Measurements from ENCODE around the gene GTPBP1.

GTPBP1 gene

GRCh38 chr22:38770257-38770949, 64.7 kb downstream of the GTPBP1 start:
- no peak for TF ChIP-seq CTCF (IDR thresholded peaks at IDR 0.05; ENCODE audit: low read depth, low read length)
- TF ChIP-seq MYC (IDR thresholded peaks at IDR 0.05; ENCODE audit: low read depth, low read length), result no peak
- TF ChIP-seq MAX (IDR thresholded peaks at IDR 0.05; ENCODE audit: low read depth, low read length), result no peak
- TF ChIP-seq POLR2A (IDR thresholded peaks at IDR 0.05; ENCODE audit: extremely low read depth, insufficient read length), result no peak
- H3K4me3 ChIP-seq (ENCODE audit: low read depth, low read length), result no peak overlapping the region
- no peak for DNase-seq (ENCODE audit: low read depth)

GRCh38 chr22:38772623-38772873, 66.8 kb downstream of the GTPBP1 start:
- no peak overlapping the region for H3K4me3 ChIP-seq (ENCODE audit: low read depth, low read length)
- no peak for TF ChIP-seq CTCF (IDR thresholded peaks at IDR 0.05; ENCODE audit: low read depth, low read length)
- no peak for TF ChIP-seq POLR2A (IDR thresholded peaks at IDR 0.05; ENCODE audit: extremely low read depth, insufficient read length)
- no peak for TF ChIP-seq MYC (IDR thresholded peaks at IDR 0.05; ENCODE audit: low read depth, low read length)
- no peak for TF ChIP-seq MAX (IDR thresholded peaks at IDR 0.05; ENCODE audit: low read depth, low read length)
- no peak for DNase-seq (ENCODE audit: low read depth)

- no peak overlapping the region for H3K4me3 ChIP-seq (ENCODE audit: low read depth, low read length)
- TF ChIP-seq POLR2A (IDR thresholded peaks at IDR 0.05; ENCODE audit: extremely low read depth, insufficient read length), result no peak
- no peak for TF ChIP-seq MYC (IDR thresholded peaks at IDR 0.05; ENCODE audit: low read depth, low read length)
- DNase-seq (ENCODE audit: low read depth), result no peak
Measured at GRCh38 chr22:38773363-38773946, 67.7 kb downstream of the GTPBP1 start.

GRCh38 chr22:38774496-38775166, 68.9 kb downstream of the GTPBP1 start:
- TF ChIP-seq MAX (IDR thresholded peaks at IDR 0.05; ENCODE audit: low read depth, low read length), result no peak
- TF ChIP-seq POLR2A (IDR thresholded peaks at IDR 0.05; ENCODE audit: extremely low read depth, insufficient read length), result no peak
- no peak for TF ChIP-seq MYC (IDR thresholded peaks at IDR 0.05; ENCODE audit: low read depth, low read length)
- no peak for TF ChIP-seq CTCF (IDR thresholded peaks at IDR 0.05; ENCODE audit: low read depth, low read length)
- H3K4me3 ChIP-seq (ENCODE audit: low read depth, low read length), result no peak overlapping the region
- no peak for DNase-seq (ENCODE audit: low read depth)

- H3K4me3 ChIP-seq (ENCODE audit: low read depth, low read length), result no peak overlapping the region
- TF ChIP-seq MAX (IDR thresholded peaks at IDR 0.05; ENCODE audit: low read depth, low read length) (no peak), POLR2A (IDR thresholded peaks at IDR 0.05; ENCODE audit: extremely low read depth, insufficient read length) (no peak), CTCF (IDR thresholded peaks at IDR 0.05; ENCODE audit: low read depth, low read length) (no peak)
- DNase-seq (ENCODE audit: low read depth), result no peak
Measured at GRCh38 chr22:38775656-38776055, 69.9 kb downstream of the GTPBP1 start.

GRCh38 chr22:38776086-38776485, 70.3 kb downstream of the GTPBP1 start:
- TF ChIP-seq CTCF (IDR thresholded peaks at IDR 0.05; ENCODE audit: low read depth, low read length) (no peak), MAX (IDR thresholded peaks at IDR 0.05; ENCODE audit: low read depth, low read length) (no peak), MYC (IDR thresholded peaks at IDR 0.05; ENCODE audit: low read depth, low read length) (no peak), POLR2A (IDR thresholded peaks at IDR 0.05; ENCODE audit: extremely low read depth, insufficient read length) (no peak)
- DNase-seq (ENCODE audit: low read depth), result no peak
- no peak overlapping the region for H3K4me3 ChIP-seq (ENCODE audit: low read depth, low read length)

All from NB4 (cell line).